GM19351 (cell line): ENCODE data around the gene UBE2E2.
"Not testable (repeated sequence)": the region's sequence is repeated elsewhere in the genome, so short reads cannot be mapped to it uniquely, and the experiment has no call there.

Source experiments
- ATAC-seq: cut with Tn5 transposase; IDR thresholded peaks from one replicate; pipeline ENCODE4 v1.9.1; 2021; ENCODE audit warnings: mild to moderate bottlenecking, moderate library complexity; ENCODE audit not compliant: unreplicated experiment

UBE2E2 gene

DNA sequence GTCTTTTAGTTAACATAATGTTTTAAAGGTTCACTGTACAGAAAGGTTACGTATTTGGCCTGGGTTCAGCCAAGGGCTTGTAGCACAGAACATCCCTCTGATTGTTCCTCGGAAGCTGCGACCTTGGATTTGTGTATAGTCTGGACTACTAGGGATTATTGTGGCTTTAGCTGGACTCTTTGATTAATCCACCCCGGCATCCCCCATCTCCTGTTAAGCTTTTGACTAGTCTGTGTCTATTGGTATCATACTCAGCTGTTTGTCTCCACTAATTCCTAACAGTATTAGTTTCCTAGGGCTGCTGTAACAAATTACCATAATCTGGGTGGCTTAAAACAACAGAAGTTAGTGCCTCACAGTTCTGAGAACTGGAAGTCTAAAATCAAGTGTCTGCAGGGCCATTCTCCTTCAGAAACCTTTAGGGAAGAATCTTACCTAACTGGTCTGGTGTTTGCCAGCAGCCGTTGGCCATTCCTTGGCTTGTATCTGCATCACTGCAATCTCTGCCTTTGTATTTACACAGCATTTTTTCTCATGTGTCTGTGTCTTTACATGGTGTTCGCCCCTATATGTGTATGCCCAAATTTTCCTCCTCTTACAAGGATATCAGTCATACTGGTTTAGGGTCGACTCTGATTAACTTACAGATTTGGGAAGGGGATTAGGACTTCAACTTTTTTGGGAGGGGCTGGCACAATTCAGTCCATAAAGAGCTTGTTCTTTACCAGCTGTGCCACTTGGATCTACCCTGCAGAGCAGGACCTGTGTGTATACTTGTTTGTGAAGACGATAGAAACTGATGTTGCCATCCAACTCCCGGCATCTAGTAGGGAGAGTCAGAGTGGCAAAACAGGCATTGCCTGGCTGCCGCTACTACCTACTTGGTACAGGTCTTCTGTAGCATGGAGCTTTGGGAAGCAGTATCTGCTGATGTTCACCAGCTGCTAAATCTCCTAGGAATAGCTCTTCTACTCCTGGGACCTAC lies 117.8 kb downstream of the UBE2E2 start:
- no peak for ATAC-seq

- ATAC-seq, result peak; percentile 65
These were observed 121.6 kb downstream of the UBE2E2 start for GRCh38 chr3:23324745-23325144.

DNA sequence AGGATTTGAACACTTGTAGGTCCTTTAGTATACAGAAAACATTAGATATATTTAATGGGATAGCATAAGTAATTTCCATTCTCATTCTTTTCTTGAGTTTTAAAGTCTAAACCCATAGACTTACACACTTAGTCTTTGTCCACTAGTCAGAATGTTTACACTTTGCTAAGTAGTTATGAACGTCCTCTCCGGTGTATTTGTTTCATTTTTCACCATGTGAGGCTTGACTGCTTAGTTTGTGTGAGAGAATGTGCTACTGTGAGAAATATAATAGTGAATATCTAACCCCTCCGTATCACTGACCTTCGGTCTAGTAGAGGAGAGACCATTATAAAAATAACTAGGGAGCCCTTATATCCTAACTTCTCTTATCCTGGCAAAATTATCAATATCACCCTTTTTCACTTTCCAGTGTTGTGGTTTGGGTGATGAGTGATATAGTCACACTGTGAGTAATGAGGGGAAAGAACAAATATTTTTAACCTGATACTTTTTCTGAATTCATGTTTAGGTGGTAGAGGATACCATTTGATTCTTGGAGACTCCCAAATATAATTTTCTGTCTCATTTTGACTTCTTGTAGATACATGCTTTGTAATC lies 122.4 kb downstream of the UBE2E2 start:
- ATAC-seq, result peak; percentile 68

DNA sequence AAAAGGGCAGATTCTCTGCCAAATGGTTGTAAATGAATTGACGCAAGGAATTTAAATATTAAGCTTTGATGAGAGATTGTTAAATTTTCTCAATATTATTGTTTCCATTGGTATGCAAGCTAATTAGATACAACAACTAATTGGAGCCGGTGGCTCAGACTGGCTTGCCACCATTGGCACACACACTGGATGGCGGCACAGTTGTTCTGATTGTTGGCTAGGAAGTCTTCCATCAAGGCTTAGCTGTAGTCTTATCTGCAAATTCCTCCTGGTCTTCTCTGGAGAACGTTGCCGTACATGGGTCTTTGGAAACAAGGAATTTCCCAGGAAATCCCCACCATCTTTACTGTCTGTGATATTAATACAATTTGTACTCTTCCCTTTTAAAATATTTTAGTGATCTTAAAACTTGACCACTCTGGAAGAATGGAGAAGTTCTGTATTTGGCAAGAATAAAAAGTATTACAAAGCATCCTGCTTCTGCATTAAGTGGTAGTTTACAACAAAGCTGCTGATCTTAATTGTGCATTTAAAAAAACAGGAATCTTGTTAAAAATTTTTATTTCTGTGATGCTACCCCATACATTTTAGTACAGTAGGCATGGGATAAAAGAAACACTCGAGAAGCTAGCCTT lies 126.5 kb downstream of the UBE2E2 start:
- no peak for ATAC-seq

DNA sequence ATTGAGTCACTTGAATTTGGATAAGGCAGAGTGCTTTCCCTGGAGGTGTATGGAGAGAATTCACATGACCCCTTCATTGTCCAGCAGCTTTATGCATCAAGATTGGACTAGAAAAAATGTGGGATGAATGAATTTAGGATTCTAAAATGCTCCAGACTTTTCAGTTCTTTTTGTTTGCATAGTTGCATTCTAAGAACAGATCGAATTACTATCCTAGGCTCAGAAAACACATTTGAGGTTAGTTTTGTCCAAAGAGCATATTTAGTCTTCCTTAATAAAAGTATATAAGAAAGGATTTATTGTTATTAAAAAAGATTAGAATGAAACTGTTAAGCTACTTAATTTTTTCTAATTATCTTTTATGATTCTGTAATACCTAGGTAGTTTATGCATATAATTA lies 127.4 kb downstream of the UBE2E2 start:
- no peak for ATAC-seq

DNA sequence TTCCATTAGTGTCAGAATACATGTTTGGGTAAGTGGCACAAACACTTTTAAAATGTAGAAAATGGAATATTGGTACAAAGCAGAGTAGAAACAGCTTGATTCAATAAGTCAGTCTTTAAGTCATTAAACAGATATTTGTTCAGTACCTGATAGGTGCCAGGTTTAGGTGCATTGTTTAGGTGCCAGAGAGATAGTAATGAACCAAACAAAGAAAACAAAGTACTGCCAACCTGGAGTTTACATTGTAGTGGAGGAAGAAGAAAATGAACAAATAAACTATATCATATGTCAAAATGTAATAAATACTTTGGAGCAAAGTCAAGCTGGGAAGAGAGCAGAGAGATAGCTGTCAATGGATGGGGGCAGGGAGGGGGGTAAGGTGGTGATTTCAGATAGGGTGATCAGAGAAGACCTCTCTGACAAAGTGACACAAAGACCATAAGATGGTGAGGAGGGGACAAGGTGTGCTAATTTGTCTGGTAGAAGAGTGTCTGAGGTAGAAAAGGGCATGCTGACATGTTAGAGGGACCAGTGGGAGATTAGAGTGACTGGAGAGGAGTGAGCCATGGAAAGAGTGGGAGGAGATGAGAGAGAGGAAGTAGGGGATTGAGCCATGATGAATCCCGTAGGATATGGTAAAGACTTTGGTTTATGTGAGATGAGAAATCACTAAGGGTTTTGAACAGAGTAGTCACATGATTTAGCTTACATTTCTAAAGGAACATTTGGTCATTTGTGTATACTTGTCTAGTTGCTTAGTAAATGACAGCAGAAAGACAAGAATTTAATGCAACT lies 128.2 kb downstream of the UBE2E2 start:
- no peak for ATAC-seq

DNA sequence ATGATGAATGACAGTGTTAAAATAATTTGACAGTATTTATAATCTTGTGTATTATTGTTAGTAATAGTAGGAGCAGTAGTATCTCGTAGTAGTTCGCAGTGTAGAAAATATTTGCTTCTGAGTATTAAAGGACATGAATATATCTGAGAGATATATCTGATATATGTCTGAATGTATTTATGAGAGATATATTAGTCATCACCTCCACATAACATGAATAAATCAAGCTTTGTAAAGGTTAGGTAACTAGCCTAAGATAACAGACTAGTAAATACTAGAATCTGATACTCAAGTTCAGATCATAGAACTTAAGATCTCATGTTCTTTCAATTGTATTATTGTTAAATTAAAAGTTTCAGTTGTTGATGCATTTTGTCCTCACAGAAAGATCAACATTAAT lies 130.5 kb downstream of the UBE2E2 start:
- no peak for ATAC-seq

DNA sequence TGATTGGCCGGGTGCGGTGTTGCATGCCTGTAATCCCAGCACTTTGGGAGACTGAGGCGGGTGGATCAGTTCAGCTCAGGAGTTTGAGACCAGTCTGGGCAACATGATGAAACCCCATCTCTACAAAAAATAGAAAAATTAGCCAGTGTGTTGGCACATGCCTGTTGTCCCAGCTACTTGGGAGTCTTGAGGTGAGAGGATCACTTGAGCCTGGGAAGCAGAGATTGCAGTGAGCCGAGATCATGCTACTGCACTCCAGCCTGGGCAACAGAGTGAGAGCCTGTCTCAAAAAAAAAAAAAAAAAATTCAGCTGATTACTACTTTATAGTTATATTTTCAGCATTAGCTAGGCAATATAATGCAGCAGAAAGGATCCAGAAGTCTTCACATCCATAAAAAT lies 133.7 kb downstream of the UBE2E2 start:
- ATAC-seq, result not testable (repeated sequence)

GRCh38 chr3:23341147-23341838 lies 138.2 kb downstream of the UBE2E2 start:
- peak; percentile 82 for ATAC-seq

- ATAC-seq, result no peak
These were observed 139.2 kb downstream of the UBE2E2 start for GRCh38 chr3:23342343-23342742.

DNA sequence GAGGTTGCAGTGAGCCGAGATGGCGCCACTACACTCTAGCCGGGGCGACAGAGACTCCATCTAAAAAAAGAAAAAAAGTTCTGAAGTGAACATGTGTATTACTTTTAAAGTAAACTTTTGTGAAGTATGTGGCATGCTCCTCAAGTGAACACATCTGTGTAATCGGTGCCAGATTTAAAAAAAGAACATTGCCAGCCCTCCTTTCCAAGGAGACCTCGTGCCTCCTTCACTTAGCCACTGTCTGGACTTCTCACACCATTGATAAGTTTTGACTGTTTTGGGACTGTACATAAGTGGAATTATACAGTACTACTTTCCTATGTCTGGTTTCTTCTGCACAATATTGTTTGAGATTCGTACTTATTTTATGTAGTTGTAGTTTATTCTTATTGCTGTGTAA lies 140.4 kb downstream of the UBE2E2 start:
- no peak for ATAC-seq

GRCh38 chr3:23344886-23345285 lies 141.8 kb downstream of the UBE2E2 start:
- ATAC-seq, result no peak

- not testable (repeated sequence) for ATAC-seq
These were observed 146.3 kb downstream of the UBE2E2 start for GRCh38 chr3:23349444-23349843.

- no peak for ATAC-seq
These were observed 153.0 kb downstream of the UBE2E2 start for GRCh38 chr3:23356169-23356568.

DNA sequence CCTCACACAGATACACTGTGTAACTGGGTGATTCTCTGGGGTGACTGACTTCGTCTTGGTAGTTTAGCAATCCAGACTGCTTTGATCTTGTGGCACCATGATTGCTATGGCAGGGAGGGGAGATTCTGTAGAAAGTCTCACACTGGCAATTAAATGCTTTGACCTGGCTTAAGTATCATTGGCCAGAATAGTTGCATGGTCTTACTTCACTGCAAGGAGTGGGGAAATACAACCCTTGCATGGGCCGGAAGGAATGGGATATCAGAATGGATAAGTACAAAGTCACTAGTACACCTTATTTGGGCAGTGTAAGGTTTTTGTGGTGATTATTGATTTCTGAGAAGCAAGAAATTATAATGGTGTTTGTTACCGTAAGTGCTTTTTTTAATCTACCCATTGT lies 153.8 kb downstream of the UBE2E2 start:
- ATAC-seq, result no peak

GRCh38 chr3:23359116-23359515 lies 156.0 kb downstream of the UBE2E2 start:
- no peak for ATAC-seq

DNA sequence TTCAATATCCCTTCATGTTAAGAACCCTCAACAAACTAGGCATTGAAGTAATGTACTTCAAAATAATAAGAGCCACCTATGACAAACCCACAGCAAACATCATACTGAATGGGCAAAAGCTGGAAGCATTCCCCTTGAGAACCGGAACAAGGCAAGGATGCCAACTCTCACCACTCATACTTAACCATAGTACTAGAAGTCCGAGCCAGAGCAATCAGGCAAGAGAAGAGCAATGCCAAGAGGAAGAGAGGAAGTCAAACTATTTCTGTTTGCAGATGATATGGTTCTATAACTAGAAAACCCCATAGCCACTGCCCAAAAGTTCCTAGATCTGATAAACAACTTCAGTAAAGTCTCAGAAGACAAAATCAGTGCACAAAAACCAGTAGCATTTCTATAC lies 161.9 kb downstream of the UBE2E2 start:
- ATAC-seq, result no peak

- no peak for ATAC-seq
These were observed 165.6 kb downstream of the UBE2E2 start for GRCh38 chr3:23368731-23369130.

DNA sequence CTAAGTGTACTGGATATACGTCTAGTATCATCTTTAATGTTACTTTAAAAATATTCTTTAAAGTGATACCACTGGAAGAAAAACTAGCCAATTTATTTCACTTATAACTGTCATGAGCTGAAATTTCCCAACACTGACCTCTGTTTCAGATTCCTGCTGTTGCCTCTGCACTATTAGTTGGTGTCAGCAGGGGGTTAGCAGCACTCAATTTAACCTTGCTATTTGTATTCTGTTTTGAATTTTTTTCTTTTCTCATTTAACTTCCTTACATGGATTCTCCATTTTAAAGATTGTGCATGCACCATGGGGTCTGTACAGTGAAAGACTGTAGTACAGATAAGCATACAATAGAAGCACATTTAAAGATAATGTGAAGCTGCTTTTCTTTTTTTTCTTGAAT lies 169.2 kb downstream of the UBE2E2 start:
- no peak for ATAC-seq

DNA sequence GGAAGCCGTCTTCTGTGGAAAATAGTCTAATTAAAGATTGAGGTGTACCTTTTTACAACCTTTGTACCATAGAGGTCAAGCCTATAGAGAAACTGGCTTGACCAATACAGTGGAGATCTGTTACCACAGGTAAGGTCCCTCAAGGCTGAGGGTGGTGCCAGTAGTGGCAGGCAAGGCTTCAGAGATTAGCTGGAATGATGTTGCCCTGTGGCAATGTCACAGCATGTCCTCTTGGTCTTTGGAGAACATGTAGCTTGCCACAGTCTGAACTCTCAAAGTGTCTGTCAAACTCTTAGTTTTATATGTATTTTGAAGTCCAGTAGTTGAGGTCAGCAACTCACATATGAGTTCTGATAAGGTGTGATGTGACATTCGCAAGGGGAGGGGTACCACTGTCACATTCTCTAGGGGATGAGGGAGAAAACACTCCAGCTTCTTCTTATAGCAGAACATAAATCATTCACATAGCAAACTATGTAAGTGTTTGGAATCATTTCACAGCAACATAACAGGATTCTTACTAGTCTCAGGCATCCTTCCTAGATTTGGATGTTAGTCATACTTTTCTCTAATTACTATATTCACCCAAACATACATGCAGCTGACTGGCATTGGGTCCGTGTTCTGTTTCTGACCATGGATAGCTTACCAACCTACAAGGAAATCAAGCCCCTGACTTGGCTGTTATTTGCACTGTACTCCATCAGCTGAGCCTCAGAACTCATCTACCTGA lies 173.6 kb downstream of the UBE2E2 start:
- peak; percentile 6 for ATAC-seq
